CD4-positive, alpha-beta T cell (primary cell): ENCODE results near the gene TYW3. TPM values are rescaled to one million over a fixed set of nuclear protein-coding genes. Genes with fewer than 3 reads are reported as not detected.

Experiments
- ATAC-seq: fragments of 200-7000 bp; cut with Tn5 transposase; one replicate; pipeline ENCODE4 v1.10.0; 2022; ENCODE audit warnings: mild to moderate bottlenecking; ENCODE audit not compliant: poor library complexity
- CTCF ChIA-PET: fragments of 350-600 bp; sonication (Branson Sonifier 250); formaldehyde crosslinking; loops from one replicate; lab custom pipeline; 2021; ENCODE audit warnings: antibody characterized with exemption, inconsistent platforms; lab: Charles Lee
- POLR2A ChIA-PET: fragments of 350-600 bp; sonication (Branson Sonifier 250); formaldehyde crosslinking; loops from one replicate; lab custom pipeline; 2021; ENCODE audit warnings: antibody characterized with exemption, inconsistent platforms; lab: Charles Lee
- DNase-seq, 14 experiments: peaks; one replicate each; pipeline ENCODE4 v3.0.0-alpha.2; 2013 to 2020; ENCODE audit warnings: mixed read lengths in 2 of 14
- H3K27ac ChIP-seq, 2 donors: one replicate each; pipeline versions ENCODE4 v1.5.1 to v1.7.0; 2013; ENCODE audit warnings: low read length in 2 of 2, low read depth in 1 of 2, mild to moderate bottlenecking in 1 of 2
- H3K27me3 ChIP-seq, 2 experiments: 1 replicate in 1 of 2; 2 replicates in 1 of 2; pipeline versions ENCODE4 v1.6.1 to v1.7.0; 2013; ENCODE audit warnings: low read length in 2 of 2, control low read depth in 1 of 2, mild to moderate bottlenecking in 1 of 2, moderate library complexity in 1 of 2; ENCODE audit not compliant: insufficient read depth in 2 of 2, control insufficient read depth in 1 of 2
- H3K36me3 ChIP-seq: one replicate; pipeline ENCODE4 v1.6.1; 2013; ENCODE audit warnings: low read length, control low read depth; ENCODE audit not compliant: insufficient read depth
- H3K4me1 ChIP-seq: one replicate; pipeline ENCODE4 v1.6.1; 2013; ENCODE audit warnings: low read length, control low read depth; ENCODE audit not compliant: insufficient read depth
- H3K4me3 ChIP-seq: one replicate; pipeline ENCODE4 v1.5.1; 2013; ENCODE audit warnings: mild to moderate bottlenecking, low read length, moderate library complexity
- H3K9me3 ChIP-seq, 2 experiments: 1 replicate in 1 of 2; 2 replicates in 1 of 2; pipeline versions ENCODE4 v1.6.1 to v1.7.0; 2013; ENCODE audit warnings: low read length in 2 of 2, mild to moderate bottlenecking in 2 of 2, control low read depth in 1 of 2, moderate library complexity in 1 of 2; ENCODE audit not compliant: control insufficient read depth in 1 of 2, insufficient read depth in 1 of 2
- H3K27ac Mint-ChIP-seq: one replicate; pipeline ENCODE4 v1.8.0; 2020; ENCODE audit warnings: mixed read lengths
- H3K27me3 Mint-ChIP-seq: one replicate; pipeline ENCODE4 v1.8.0; 2021; ENCODE audit warnings: mixed read lengths
- H3K36me3 Mint-ChIP-seq: one replicate; pipeline ENCODE4 v1.8.0; 2021; ENCODE audit warnings: low read depth, mixed read lengths
- H3K4me1 Mint-ChIP-seq: one replicate; pipeline ENCODE4 v1.8.0; 2021; ENCODE audit warnings: low read depth, mixed read lengths
- H3K4me3 Mint-ChIP-seq: one replicate; pipeline ENCODE4 v1.8.0; 2020; ENCODE audit warnings: mild to moderate bottlenecking, mixed read lengths
- H3K9me3 Mint-ChIP-seq: one replicate; pipeline ENCODE4 v1.8.0; 2020; ENCODE audit warnings: mixed read lengths
- intact Hi-C, 2 experiments: fragments of 100-400 bp; cut with DNase I in 1 of 2; cut with micrococcal nuclease in 1 of 2; formaldehyde crosslinking; loops; one replicate each; pipeline versions ENCODE4 v1.15.1 to v1.9.0; 2023 to 2025; cut with DNase I, micrococcal nuclease
- total RNA-seq, 174 experiments: library from RNA in 2 of 174; stranded (reverse) in 2 of 174; gene quantifications; one replicate each; pipeline ENCODE4 v1.2.3 and lab custom pipeline; 2021 to 2026
- TF ChIP-seq, protein P1 (sequence below): fragments of 200-600 bp; IDR thresholded peaks from one replicate; pipeline ENCODE4 v1.8.0; 2022; ENCODE audit warnings: antibody characterized with exemption, mild to moderate bottlenecking

Gene TYW3
- total RNA-seq, 2 experiments from 2014 or later, result 9.9 to 10.1 TPM

DNA sequence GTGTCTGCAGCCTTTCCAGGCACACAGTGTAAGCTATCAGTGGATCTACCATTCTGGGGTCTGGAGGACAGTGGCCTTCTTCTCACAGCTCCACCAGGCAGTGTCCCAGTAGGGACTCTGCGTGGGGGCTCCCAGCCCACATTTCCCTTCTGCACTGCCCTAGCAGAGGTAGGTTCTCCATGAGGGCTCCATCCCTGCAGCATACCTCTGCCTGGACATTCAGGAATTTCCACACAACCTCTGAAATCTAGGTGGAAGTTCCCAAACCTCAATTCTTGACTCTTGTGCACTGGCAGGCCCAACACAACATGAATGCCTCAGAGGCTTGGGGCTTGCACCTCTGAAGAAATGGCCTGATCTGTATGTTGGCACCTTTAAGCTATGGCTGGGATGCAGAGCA, 6.9 kb upstream of the TYW3 start:
- peaks cover 38% of the 10 kb centered on the region for H3K4me1 Mint-ChIP-seq
- TF ChIP-seq, protein P1, sequence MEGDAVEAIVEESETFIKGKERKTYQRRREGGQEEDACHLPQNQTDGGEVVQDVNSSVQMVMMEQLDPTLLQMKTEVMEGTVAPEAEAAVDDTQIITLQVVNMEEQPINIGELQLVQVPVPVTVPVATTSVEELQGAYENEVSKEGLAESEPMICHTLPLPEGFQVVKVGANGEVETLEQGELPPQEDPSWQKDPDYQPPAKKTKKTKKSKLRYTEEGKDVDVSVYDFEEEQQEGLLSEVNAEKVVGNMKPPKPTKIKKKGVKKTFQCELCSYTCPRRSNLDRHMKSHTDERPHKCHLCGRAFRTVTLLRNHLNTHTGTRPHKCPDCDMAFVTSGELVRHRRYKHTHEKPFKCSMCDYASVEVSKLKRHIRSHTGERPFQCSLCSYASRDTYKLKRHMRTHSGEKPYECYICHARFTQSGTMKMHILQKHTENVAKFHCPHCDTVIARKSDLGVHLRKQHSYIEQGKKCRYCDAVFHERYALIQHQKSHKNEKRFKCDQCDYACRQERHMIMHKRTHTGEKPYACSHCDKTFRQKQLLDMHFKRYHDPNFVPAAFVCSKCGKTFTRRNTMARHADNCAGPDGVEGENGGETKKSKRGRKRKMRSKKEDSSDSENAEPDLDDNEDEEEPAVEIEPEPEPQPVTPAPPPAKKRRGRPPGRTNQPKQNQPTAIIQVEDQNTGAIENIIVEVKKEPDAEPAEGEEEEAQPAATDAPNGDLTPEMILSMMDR, result no peak

DNA sequence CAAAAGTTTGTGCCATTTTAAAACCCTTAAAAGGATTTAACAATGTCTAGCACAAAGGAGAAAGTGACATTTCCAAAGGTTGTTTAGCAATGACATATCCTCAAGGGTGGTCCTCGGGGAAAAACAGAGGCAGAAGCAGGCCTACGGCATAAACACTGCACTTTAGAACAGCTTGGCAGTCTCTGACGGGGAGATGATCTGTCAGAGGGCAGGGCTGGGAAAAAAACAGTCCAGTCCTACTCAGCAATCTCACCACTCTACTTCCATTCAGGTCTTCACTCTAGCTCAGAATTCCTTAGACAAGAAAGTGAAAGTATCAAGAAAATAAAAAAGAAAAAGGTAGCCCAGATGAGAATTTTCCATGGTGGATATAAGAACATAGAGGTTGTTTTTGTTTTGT, 4.2 kb upstream of the TYW3 start:
- Histone ChIP-seq H3K4me3 (no peak overlapping the region), H3K4me1 (peaks cover 16% of the 10 kb centered on the region), H3K27me3 (no peaks in the 10 kb centered on the region), H3K36me3 (peaks cover 9% of the 10 kb centered on the region), H3K9me3 (peaks cover 5 to 8% of the 10 kb centered on the region in 2 experiments), H3K27ac (no peak overlapping the region)
- intact Hi-C loops, result no loop called here
- H3K9me3 Mint-ChIP-seq, result no peaks in the 10 kb centered on the region
- ChIA-PET CTCF (interaction anchor here (0.7 kb wide), 1 partner anchor 31 kb away, joined by 3 read pairs; no protein-coding TSS in a partner anchor), POLR2A (interaction anchor here (0.7 kb wide), 1 partner anchor 696 kb away, joined by 3 read pairs; no protein-coding TSS in a partner anchor)
- TF ChIP-seq, protein P1, result no peak
- DNase-seq, result no peak
- no peak overlapping the region for H3K4me3 Mint-ChIP-seq
- ATAC-seq, result no peak
- H3K27ac Mint-ChIP-seq, result peak overlapping the region; percentile 19
- no peaks in the 10 kb centered on the region for H3K27me3 Mint-ChIP-seq
- H3K36me3 Mint-ChIP-seq, result peaks cover 72% of the 10 kb centered on the region
- H3K4me1 Mint-ChIP-seq, result peaks cover 55% of the 10 kb centered on the region

More for the DNA sequence above, 6.9 kb upstream of the TYW3 start:
- H3K36me3 Mint-ChIP-seq, result peaks cover 81% of the 10 kb centered on the region
- peaks cover 36% of the 10 kb centered on the region for H3K36me3 ChIP-seq
- no peak overlapping the region for H3K4me3 Mint-ChIP-seq
- no peak overlapping the region for H3K27ac Mint-ChIP-seq
- no peaks in the 10 kb centered on the region for H3K9me3 Mint-ChIP-seq
- no peak overlapping the region for H3K4me3 ChIP-seq
- peaks cover 2% of the 10 kb centered on the region for H3K4me1 ChIP-seq
- no peak for DNase-seq
- ATAC-seq, result no peak
- intact Hi-C loops, result no loop called here
- POLR2A ChIA-PET, result interaction anchor here (0.6 kb wide), 1 partner anchor 19 kb away, joined by 3 read pairs; no protein-coding TSS in a partner anchor
- no peaks in the 10 kb centered on the region for H3K27me3 ChIP-seq
- H3K27ac ChIP-seq, result no peak overlapping the region
- no peaks in the 10 kb centered on the region for H3K27me3 Mint-ChIP-seq
- CTCF ChIA-PET, result no interaction called here
- H3K9me3 ChIP-seq, result peaks cover 5 to 8% of the 10 kb centered on the region in 2 experiments

DNA sequence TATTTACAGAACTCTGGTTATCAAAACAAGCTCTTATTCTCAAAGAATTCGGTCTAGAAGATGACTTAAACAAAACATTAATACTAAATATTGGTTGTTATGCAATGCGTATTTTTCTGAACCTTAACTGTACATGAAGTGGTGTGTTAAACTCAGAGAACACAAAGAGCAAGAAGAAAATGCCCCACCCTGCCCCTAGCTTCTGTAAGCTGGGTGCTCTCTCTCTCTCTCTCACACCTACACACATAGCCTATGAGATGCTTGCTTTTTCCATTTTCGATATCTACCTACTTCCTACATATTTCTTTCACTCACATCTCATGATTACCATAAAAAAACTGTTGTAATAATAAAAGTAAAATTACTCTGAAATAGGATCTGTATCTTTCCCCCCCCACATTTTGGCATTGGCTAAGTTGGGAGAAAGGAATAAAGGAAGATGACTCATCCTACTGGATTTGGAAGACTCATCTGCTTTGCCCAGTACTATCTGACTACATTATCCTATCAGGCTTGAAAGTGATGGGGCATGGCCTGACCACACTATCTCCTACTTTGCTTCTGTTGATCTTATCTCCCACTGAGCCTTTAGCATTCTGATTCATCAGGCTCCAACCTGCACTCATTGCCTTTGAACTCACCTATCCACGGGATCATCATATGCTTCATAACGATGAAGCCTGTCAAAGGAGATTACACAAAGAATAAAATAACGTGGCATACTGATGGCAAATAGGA, 3.0 kb upstream of the TYW3 start:
- Histone ChIP-seq H3K4me1 (peaks cover 26% of the 10 kb centered on the region), H3K9me3 (peaks cover 5 to 8% of the 10 kb centered on the region in 2 experiments), H3K27me3 (no peaks in the 10 kb centered on the region), H3K4me3 (no peak overlapping the region), H3K36me3 (no peaks in the 10 kb centered on the region), H3K27ac (no peak overlapping the region)
- ChIA-PET CTCF (no interaction called here), POLR2A (no interaction called here)
- Mint-ChIP-seq H3K27me3 (no peaks in the 10 kb centered on the region), H3K4me1 (peaks cover 66% of the 10 kb centered on the region), H3K36me3 (peaks cover 63% of the 10 kb centered on the region), H3K9me3 (no peaks in the 10 kb centered on the region), H3K27ac (peak overlapping the region; percentile 8), H3K4me3 (peak overlapping the region; percentile 11)
- peak in 1 of 14 experiments; percentile 28 for DNase-seq
- TF ChIP-seq, protein P1, result no peak
- intact Hi-C loops, result loop anchor here (10.0 kb wide), 2 partner anchors 535 to 995 kb away; partner anchors contain the start of genes ACADM (in 1 of the 2), FPGT (in 1 of the 2) and LRRIQ3 (in 1 of the 2)
- ATAC-seq, result no peak
